Glomerular visceral epithelial cell (primary cell): ENCODE data around the gene COBLL1.

Source experiments
- DNase-seq: peaks from one replicate; pipeline ENCODE4 v3.0.0-alpha.2; 2016; ENCODE audit errors: extremely low spot score

COBLL1 gene

DNA sequence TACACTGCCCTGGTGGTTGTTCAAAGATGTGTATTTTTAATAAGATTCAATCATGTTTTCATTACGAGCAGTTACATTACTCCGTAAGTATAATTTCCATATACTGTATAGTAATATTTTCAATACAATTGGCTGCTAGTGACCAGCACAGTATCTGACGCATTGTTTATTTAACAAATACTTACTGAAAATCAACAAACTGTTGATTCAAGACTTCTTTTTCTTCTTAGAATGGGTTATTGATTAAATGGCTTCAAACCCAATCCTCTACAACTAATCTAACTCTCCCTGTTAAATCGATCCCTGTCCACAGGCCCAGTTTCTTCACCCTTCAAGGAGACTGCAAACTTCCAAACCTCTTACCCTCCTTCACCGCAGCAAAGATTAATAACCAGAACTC is 18.5 kb downstream of the COBLL1 start:
- no peak for DNase-seq

DNA sequence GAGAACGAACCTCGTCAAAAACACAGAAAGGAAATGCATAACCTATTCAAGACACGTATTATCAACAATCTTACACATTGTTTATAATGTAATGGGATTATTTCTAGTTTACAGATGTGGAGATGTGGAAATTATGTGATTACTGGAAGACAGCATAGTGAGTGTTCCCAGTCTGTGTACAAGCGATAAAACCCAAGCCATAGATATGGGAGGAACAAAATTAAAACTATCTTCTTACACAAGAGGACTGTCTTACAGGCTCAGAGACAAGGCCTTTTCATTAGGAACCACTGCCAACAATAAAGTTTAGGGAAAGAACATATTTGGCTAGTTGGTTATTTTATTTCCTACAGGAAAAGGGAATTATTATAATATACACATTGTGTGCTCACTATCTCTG is 20.3 kb downstream of the COBLL1 start:
- no peak for DNase-seq

DNA sequence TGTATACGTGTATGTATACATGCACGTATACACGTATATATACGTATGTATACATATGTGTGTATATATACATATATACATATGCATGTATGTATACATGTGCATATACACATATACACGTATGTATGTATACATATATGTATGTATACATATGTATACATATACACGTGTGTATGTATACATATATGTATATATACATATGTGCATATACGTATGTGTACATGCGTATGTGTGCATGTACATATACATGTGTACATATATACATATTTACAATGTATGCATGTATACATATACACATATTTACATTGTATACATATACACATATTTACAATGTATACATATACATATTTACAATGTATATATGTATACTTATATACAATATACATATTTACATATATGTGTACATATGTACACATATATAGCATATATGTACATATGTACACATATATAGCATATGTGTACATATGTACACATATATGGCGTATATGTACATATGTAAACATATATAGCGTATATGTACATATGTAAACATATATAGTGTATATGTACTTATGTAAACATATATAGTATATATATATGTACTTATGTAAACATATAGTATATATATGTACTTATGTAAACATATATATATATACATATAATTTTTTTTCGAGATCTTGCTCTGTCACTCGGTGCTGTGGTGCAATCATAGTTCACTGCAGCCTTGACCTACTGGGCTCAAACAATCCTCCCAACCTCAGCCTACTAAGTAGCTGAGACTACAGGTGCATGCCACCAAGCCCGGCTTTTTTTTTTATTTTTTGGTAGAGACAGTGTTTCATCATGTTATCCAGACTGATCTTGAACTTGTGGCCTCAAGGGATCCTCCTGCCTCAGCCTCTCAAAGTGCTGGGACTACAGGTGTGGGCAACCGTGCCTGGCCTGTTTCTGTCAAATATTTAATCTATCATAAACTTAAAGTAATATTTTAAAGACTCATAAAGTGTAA is 23.2 kb downstream of the COBLL1 start:
- no peak for DNase-seq

DNA sequence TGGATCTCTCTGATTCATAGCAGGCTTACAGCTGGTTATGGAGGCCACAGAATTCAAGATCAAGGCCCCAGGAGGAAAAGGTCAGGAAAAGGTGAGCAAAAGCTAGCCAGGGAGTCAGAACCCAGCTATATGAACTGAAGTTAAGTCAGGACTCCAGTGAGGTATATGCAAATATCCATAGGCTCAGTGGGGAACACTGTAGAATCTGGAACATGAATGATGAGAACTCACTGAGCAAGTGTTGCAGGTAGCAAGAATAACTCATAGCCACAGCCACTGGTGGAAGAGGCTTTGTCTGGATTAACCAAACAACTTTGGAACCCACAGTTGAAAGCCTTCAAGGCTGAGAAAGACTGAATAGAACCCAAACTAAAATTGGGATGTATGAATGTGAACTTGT is 24.7 kb downstream of the COBLL1 start:
- DNase-seq = no peak

DNA sequence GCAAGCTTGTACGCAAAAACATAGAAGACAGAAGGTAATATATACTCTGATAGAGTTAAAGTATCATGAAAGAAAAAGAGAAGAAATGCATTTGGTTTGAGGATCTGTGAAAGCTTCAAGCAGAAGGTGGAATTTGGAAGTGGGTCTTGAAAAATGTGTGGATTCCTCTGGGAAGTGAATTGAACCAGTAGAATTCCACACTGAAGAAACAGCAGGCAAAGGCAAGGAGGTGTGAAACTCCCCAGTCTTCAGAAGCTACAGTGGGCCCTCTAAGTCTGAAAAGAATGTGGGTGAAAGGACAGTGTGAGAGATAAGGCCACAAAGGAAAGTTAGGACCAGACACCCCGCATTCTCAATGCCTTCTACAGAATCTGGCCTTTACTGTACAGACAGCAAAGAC is 25.6 kb downstream of the COBLL1 start:
- DNase-seq = no peak

DNA sequence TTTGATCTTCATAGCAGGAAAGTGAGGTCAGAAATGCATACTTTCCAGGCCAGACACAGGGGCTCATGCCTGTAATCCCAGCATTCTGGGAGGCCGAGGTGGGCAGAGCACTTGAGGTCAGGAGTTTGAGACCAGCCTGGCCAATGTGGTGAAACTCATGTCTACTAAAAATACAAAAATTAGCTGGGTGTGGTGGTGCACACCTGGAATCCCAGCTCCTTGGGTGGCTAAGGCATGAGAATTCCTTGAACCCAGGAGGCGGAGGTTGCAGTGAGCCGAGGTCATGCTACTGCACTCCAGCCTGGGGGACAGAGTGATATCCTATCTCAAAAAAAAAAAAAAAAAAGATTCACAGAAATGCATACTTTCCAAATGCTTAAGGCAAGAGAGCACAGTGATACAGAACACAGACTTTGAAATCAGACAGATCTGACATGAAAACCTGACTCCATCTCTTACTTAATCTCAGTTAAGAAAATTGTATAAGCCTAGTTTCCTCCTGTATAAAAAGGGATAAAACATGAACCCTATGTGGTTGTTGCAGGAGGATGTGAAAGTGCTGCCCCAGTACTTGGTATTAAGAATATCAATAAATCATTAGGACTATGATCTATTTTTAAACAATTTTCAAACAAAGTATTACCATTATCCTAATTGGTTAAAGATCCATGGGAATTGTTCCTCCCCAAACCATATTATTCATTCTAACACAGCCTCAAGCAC is 26.4 kb downstream of the COBLL1 start:
- DNase-seq = no peak

DNA sequence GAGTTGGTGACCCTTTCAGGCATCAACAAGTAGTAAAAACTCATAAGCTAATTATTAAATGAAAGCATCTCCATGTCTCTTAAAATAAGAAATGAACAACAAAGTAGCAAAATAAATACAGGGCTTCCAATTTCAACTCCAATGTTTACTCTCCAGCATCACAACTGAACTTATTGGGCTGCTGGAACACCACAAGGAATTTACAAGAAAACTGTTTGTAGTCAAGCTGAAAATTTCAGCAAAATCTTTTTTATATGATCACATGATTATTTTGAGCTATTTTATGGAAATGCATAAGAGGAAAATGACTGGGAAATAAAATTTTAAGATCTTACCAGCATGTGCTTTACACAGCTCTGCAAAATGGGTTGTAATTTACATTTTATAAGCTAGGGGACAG is 28.1 kb downstream of the COBLL1 start:
- DNase-seq = no peak

DNA sequence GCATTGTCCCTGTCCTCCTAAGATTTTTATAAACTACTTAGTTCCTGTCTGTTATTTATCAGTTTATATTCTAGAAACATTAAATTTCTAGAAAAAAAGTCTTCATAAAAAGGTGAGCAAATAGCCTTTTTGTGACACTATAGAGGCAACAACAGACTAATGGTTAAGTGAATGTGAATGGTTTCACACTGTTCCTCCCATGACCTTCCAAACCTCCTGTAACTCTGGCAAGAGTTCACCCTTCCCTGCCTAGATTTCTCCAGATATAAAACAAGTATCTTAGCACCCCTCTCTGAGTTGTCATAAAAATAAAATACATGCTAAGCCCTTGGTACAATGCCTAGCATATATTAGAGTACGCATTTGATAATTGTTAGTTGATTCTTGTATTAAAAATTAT is 29.2 kb downstream of the COBLL1 start:
- no peak for DNase-seq

DNA sequence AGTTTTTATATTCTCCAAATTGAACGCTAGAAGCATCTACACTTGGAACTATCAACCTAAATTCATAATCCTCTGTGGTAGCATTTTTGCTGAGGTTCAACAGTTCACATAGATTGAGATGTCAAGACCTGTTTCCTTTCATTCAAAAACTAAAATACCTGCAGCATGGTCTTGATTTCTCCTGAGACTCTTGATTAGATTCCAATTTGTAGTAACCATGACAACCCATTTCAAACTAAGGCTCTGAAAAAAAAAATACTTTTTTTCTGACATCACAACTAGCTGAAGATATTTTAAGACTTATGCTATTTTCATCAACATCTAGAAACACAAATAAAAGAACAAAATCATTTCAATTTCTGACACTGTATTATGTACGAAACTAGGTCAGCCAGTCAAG is 29.8 kb downstream of the COBLL1 start:
- no peak for DNase-seq

DNA sequence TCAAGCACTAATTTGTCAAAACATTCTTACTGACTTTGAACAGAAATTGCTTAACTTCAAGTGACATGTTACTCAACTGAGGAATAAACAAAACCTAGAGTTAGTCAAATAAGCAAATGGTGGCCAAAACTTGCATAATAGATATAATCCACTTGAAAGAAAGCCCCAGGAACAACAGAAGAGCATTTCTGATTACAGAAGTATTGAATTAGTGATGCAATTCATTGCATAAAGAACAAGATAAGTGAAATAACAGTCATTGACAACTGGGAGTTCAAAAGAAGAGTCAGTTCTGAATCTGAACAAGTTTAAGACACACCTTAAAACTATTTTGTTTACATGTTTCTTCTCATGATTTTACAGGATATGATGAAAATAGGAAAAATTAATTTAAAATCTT is 30.8 kb downstream of the COBLL1 start:
- no peak for DNase-seq

DNA sequence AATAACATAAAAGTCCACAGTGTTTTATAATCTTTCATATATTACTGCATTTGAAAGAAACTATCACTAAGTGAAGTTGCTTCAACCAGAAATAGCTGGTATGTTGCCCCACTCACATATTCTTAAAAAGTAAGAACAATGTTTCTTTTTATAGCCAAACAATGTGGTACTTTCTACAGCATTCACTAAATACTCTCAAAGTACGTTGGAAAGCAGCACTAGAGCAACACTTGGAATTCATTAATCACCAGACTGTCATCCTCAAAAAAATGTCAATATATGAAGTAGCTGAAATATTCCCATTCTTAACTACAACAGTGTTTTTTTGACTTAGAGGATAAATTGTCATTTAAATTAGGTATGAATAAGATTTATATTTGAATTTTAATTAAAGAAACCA is 32.8 kb downstream of the COBLL1 start:
- no peak for DNase-seq

DNA sequence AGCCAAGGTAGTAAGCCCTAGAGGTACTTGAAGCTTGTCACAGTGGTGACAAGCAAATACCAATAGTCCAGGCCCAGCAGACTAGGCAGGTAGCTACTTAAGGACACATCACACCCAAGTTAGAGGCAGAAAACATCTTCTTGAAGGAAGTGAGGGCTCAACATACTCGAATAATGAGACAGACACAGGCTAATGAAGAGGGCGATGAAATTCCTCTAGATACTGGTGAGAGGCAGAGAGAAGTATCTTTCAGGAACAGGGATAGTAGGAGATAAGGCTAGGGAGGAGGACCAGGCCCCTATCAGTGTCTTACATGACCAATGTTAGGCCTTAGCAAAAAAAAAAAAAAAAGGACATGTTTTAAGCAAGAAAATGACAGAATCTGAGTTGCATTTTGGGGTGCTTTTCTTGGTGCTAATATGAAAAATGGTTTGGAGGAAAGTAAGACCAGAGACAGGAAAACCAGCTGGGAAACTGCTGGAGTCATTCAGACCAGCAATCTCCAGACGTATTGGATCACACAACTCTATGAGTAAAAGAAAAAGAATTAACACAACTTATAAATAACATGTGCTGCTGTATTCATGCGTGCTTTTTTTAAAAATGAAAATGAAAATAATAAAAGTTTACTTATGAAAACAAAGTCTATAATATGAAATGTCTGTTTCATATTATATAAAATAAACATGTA is 37.7 kb downstream of the COBLL1 start:
- DNase-seq = no peak

DNA sequence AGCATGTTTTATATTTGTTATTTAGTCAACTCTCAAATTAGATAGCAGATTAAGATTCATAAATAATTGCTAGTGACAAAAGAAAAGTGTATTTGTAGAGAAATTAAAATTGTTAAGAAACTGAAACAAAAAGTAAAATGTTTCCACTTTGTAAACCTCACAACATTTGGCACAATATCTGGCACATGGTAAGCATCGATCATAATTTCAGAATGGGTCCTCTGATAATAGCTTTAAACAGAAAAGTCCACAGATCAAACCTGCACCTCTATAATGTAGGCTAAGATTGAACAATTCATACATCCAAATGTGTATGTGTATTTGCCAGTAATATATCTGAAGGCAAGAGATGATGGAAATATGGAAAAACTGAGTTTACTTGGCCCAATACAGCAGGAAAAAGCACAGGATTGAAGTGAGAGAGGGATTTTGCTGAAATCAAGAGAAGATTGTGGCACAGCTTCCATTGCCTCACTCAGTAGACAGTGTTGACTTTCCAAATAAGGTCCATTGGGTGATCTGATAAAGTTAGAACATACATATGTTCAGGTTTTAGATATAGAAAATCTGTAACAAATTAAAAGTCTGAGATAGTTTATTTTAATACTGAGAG is 39.4 kb downstream of the COBLL1 start:
- DNase-seq = no peak

DNA sequence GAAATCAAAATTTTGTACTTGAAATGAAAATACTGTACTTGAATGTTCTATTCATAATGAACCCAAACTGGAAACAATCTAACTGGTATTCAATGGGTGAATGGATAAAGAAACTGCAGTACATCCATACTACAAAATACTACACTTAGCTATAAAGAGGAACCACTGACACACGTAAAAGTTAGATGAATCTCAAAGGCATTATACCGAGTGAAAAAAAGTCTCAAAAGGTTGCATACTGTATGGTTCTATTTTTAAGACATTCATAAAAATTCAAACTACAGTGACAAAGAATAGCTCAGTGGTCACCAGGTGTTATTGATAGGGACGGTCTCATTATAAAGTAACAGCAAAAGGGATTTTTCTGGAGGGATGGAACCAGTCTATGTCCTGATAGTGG is 41.1 kb downstream of the COBLL1 start:
- no peak for DNase-seq

DNA sequence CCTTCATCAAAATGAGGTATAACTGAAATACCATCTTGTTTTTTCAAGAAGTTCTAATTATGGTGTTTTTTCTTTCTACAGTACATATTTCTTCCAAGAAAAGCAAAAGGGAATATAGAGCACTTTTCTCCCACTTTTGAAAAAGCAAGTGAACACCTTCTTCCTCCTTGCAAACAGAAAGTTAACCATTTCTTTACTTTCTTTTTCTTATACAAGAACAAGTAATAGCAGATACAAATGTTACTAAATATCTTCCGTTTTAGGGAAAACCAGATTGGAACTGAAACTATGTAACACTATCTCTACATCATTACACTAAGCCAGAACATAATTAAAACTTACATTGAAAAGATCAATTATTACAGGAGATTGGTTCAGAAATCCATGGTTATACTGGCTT is 44.0 kb downstream of the COBLL1 start:
- no peak for DNase-seq

DNA sequence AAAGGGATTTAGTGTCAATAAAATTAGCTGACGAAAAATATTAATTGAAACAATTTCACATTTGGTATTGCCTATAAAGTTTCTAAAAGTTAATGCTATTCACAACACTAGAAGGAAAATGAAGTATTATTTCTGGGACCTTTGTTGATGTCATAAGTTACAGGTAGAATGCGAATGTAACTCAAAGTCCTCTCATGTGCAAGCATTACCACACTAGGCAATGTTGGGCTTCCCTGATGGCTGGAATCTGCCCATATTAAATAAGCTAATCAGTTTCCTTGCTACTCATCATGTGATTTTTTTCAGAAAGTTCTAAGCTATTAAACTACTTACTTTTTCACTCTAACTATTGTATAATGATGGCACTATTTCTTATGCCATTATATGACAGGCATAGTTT is 44.6 kb downstream of the COBLL1 start:
- no peak for DNase-seq

DNA sequence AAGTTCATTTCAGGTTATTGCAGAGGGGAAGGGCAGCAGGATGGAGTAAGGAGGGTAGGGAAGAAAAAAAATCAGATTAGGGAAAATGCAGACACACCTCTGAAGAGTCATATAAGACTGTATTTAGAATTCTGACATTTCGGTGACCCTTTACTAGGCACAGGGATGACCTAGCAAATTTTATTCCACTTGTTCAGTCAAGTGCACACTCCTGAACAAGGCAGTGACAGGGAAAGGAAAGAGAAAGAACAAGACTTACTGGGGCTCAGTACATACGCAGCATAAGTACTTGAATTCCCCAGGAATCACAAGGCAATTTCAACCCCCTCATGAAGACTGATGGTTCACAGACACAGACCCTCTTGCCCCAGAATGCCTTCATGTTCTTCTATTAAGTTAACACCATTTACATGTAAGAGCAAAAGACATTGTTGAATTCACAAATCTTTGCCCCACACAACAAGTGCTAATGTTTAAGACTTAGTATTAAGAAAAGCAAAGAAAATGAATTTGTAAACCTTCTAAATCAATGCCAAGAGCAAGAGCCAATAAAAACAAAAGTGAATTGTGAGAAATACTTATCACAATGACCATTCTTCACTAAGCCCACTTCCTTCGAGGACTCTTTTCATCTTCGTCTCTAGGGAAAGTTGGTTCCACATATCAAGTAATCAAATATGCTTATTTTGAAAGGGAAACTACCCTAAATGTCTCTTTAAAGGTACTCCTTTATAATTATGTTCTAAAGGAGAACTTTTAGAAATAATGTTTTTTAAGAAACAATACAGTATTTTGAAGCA is 47.0 kb downstream of the COBLL1 start:
- DNase-seq = no peak

DNA sequence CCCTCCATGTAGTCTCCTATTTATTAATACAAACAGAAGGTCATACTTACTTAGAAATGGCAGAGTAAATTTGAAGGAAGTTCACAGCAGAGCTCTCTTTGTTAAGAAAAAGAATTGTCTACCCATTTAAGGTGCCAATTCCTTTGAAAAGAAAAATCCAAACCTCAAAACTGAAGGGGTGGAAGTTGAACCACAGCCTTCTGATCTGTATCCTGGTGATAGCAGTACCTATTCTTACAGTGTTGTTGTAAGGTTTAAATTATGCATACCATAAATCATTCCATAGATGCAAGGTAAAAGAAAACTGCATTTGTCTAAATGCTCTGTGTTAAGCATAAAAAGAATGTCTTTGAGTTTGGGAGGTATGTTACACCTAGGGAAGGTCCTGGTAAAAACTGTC is 47.6 kb downstream of the COBLL1 start:
- no peak for DNase-seq

DNA sequence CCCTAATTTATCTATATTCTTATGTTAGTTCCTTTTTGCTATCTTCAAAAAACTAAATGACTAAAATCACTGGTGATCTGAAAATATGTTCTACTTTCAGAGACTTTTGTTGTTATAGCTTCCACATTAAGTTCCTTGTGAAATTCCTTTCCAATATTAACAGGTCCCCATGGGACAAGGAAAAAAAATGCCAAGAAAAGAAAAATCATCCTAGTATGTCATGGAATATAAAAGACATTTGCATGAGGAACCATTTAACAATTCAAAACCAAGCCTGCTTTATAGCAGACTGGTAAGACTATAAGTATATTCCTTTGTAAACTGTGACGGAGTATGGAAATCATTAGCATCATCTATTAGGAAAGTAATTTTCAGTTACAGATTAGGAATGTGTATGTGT is 48.1 kb downstream of the COBLL1 start:
- no peak for DNase-seq

DNA sequence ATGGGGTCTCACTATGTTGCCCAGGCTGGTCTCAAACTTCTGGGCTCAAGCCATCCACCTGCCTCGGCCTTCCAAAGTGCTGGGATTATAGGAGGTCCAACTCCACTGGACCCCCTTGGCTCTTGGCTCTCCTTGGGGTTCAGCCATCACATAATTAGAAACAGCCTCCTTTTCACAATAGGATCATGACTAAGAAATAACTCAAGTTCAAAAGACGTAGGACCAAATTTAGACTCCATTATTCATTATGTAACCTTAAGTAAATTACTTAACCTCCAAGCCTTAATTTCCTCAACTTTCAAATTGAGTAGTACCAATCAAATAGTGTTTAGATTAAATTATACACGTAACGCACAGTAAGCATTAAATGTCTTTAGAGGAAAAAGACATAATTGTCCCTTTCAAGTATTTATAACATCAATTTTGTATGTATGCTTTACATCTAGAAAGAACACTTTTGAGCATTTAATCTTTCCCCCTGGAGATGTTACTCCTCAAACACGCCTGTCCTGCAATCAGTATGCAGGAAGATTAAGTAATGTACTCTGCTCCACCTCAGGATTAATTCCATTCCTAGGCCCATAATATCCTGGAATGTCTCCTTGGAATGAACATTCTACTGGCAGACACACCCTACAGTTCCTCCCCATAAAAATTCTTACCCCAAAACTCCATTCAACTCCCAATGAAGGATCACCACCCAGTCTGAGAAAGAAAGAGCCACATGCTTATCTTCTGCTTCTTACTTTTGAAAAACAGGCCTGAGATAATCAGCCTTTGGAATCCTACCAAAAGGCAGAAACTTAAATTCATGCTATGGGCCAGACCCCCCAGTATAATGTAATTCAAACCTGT is 49.1 kb downstream of the COBLL1 start:
- no peak for DNase-seq
